K562 (cell line): ENCODE data around the gene WWC2. TPM values are rescaled to one million over a fixed set of nuclear protein-coding genes. Genes with fewer than 3 reads are reported as not detected.
A peak's percentile ranks its signal among the peaks of the same experiment; 100 is the strongest.

ENCODE experiments used
- ASH1L ChIP-seq: fragments of 450-650 bp; IDR thresholded peaks from 2 replicates; pipeline ENCODE4 v1.6.1; 2018; ENCODE audit warnings: borderline replicate concordance, mild to moderate bottlenecking, low read depth; ENCODE audit not compliant: partially characterized antibody
- CBFB ChIP-seq: sonication (generic); formaldehyde crosslinking; IDR thresholded peaks from 2 replicates; pipeline ENCODE4 v1.4.0; 2020; ENCODE audit warnings: mild to moderate bottlenecking, missing genetic modification reagents
- EP400 ChIP-seq: fragments of 450-650 bp; IDR thresholded peaks from 2 replicates; pipeline ENCODE4 v1.6.1; 2017; ENCODE audit warnings: antibody characterized with exemption, mild to moderate bottlenecking, moderate library complexity
- ETV6 ChIP-seq, 3 experiments: fragments of 150-350 bp in 1 of 3; sonication (generic) in 1 of 3; formaldehyde crosslinking in 1 of 3; IDR thresholded peaks; 2 replicates each; pipeline versions ENCODE4 v1.6.1 to v1.8.0; 2014 to 2022; ENCODE audit warnings: borderline replicate concordance in 2 of 3, low read depth in 2 of 3, antibody characterized with exemption in 1 of 3, low read length in 1 of 3, mild to moderate bottlenecking in 1 of 3, missing genetic modification reagents in 1 of 3
- TAF9B ChIP-seq: fragments of 450-650 bp; IDR thresholded peaks from 2 replicates; pipeline ENCODE4 v1.6.1; 2018; ENCODE audit warnings: mild to moderate bottlenecking; ENCODE audit not compliant: partially characterized antibody
- polyA plus RNA-seq, 8 experiments: library from polyadenylated mRNA; depleted of rRNA in 4 of 8; stranded (reverse) in 5 of 8; unstranded in 3 of 8; fragments of >200 nt; fragmentation: Nextera tagmentation in 2 of 8; fragmentation: Illumina TruSeq in 1 of 8; extraction: Ambion mirVana in 2 of 8; extraction: Trizol in 1 of 8; gene quantifications; 2 replicates each; pipeline versions ENCODE4 v1.2.1 to v1.2.3, GENCODE V29; 2011 to 2014; ENCODE audit warnings: inconsistent platforms in 1 of 8, missing spikeins in 1 of 8
- total RNA-seq, 7 experiments: library from RNA; depleted of rRNA in 6 of 7; stranded (reverse); fragments of >200 nt in 6 of 7; fragmentation: Illumina TruSeq in 2 of 7; extraction: Trizol in 2 of 7; gene quantifications; 2 replicates each; pipeline versions ENCODE4 v1.2.1 to v1.2.3, GENCODE V29; 2011 to 2021; ENCODE audit warnings: low replicate concordance in 1 of 7
- TF ChIP-seq, protein P1 (sequence below): fragments of 450-650 bp; IDR thresholded peaks from 2 replicates; pipeline ENCODE4 v1.6.1; 2016; ENCODE audit warnings: low read depth
- TF ChIP-seq, protein P2 (sequence below): fragments of 250-450 bp; sonication (Bioruptor Pico); IDR thresholded peaks from 2 replicates; pipeline ENCODE4 v1.4.0; 2020; ENCODE audit warnings: mild to moderate bottlenecking
- TF ChIP-seq, protein P3 (sequence below): sonication (generic); formaldehyde crosslinking; IDR thresholded peaks from 2 replicates; pipeline ENCODE4 v1.8.1; 2023; ENCODE audit warnings: missing genetic modification reagents, mild to moderate bottlenecking, borderline replicate concordance

WWC2 gene
- total and polyA plus RNA-seq, 9 of the 15 experiments (the other 6 are each of a cell fraction or from before 2014, with no cell fraction given): 3.7 to 39.4 (median 19.6) TPM

DNA sequence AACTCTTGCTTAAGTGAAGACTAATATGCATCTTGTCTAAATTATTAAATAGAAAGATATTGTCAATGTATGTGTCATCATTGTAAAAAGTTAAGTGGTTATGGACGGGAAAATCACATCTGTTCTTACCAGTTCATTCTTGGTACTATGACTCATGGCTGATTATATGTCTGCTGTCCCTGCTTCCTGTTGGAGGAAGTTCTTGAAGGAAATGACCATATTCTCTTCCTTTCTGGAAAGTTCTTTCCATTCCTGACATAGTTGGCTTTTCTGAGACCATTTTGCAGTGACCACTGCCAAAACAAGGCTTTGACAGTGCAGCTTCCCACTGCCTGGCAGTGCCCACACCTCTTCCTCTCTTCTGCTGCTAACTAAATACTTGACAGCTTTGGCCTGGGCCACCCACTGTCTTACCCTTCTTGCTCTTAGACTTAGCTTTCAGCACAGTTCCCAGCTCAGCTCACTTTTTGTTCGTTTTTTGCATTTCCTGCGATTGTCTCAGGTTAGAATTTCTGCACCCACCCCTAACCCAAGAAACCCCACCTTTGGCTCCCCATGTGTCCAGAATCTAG lies 236.4 kb downstream of the WWC2 start (continued):
- TF ChIP-seq, protein P1, sequence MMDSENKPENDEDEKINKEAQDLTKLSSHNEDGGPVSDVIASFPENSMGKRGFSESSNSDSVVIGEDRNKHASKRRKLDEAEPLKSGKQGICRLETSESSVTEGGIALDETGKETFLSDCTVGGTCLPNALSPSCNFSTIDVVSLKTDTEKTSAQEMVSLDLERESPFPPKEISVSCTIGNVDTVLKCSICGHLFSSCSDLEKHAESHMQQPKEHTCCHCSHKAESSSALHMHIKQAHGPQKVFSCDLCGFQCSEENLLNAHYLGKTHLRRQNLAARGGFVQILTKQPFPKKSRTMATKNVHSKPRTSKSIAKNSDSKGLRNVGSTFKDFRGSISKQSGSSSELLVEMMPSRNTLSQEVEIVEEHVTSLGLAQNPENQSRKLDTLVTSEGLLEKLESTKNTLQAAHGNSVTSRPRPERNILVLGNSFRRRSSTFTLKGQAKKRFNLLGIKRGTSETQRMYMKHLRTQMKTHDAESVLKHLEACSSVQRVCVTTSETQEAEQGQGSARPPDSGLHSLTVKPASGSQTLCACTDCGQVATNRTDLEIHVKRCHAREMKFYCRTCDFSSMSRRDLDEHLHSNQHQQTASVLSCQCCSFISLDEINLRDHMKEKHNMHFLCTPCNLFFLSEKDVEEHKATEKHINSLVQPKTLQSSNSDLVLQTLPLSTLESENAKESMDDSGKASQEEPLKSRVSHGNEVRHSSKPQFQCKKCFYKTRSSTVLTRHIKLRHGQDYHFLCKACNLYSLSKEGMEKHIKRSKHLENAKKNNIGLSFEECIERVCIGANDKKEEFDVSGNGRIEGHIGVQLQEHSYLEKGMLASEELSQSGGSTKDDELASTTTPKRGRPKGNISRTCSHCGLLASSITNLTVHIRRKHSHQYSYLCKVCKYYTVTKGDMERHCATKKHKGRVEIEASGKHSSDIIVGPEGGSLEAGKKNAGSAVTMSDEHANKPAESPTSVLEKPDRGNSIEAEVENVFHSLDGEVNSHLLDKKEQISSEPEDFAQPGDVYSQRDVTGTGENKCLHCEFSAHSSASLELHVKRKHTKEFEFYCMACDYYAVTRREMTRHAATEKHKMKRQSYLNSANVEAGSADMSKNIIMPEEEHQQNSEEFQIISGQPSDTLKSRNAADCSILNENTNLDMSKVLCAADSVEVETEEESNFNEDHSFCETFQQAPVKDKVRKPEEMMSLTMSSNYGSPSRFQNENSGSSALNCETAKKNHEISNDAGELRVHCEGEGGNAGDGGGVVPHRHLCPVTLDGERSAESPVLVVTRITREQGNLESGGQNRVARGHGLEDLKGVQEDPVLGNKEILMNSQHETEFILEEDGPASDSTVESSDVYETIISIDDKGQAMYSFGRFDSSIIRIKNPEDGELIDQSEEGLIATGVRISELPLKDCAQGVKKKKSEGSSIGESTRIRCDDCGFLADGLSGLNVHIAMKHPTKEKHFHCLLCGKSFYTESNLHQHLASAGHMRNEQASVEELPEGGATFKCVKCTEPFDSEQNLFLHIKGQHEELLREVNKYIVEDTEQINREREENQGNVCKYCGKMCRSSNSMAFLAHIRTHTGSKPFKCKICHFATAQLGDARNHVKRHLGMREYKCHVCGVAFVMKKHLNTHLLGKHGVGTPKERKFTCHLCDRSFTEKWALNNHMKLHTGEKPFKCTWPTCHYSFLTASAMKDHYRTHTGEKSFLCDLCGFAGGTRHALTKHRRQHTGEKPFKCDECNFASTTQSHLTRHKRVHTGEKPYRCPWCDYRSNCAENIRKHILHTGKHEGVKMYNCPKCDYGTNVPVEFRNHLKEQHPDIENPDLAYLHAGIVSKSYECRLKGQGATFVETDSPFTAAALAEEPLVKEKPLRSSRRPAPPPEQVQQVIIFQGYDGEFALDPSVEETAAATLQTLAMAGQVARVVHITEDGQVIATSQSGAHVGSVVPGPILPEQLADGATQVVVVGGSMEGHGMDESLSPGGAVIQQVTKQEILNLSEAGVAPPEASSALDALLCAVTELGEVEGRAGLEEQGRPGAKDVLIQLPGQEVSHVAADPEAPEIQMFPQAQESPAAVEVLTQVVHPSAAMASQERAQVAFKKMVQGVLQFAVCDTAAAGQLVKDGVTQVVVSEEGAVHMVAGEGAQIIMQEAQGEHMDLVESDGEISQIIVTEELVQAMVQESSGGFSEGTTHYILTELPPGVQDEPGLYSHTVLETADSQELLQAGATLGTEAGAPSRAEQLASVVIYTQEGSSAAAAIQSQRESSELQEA: no peak
- TF ChIP-seq ASH1L: no peak
- no peak for TF ChIP-seq CBFB (CRISPR knock-in tag)
- TF ChIP-seq TAF9B: no peak
- TF ChIP-seq EP400: peak; percentile 4; the same call in 1 of the 2 replicates
- TF ChIP-seq, protein P2, sequence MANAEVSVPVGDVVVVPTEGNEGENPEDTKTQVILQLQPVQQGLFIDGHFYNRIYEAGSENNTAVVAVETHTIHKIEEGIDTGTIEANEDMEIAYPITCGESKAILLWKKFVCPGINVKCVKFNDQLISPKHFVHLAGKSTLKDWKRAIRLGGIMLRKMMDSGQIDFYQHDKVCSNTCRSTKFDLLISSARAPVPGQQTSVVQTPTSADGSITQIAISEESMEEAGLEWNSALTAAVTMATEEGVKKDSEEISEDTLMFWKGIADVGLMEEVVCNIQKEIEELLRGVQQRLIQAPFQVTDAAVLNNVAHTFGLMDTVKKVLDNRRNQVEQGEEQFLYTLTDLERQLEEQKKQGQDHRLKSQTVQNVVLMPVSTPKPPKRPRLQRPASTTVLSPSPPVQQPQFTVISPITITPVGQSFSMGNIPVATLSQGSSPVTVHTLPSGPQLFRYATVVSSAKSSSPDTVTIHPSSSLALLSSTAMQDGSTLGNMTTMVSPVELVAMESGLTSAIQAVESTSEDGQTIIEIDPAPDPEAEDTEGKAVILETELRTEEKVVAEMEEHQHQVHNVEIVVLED (CRISPR knock-in tag): no peak
- TF ChIP-seq, protein P3, sequence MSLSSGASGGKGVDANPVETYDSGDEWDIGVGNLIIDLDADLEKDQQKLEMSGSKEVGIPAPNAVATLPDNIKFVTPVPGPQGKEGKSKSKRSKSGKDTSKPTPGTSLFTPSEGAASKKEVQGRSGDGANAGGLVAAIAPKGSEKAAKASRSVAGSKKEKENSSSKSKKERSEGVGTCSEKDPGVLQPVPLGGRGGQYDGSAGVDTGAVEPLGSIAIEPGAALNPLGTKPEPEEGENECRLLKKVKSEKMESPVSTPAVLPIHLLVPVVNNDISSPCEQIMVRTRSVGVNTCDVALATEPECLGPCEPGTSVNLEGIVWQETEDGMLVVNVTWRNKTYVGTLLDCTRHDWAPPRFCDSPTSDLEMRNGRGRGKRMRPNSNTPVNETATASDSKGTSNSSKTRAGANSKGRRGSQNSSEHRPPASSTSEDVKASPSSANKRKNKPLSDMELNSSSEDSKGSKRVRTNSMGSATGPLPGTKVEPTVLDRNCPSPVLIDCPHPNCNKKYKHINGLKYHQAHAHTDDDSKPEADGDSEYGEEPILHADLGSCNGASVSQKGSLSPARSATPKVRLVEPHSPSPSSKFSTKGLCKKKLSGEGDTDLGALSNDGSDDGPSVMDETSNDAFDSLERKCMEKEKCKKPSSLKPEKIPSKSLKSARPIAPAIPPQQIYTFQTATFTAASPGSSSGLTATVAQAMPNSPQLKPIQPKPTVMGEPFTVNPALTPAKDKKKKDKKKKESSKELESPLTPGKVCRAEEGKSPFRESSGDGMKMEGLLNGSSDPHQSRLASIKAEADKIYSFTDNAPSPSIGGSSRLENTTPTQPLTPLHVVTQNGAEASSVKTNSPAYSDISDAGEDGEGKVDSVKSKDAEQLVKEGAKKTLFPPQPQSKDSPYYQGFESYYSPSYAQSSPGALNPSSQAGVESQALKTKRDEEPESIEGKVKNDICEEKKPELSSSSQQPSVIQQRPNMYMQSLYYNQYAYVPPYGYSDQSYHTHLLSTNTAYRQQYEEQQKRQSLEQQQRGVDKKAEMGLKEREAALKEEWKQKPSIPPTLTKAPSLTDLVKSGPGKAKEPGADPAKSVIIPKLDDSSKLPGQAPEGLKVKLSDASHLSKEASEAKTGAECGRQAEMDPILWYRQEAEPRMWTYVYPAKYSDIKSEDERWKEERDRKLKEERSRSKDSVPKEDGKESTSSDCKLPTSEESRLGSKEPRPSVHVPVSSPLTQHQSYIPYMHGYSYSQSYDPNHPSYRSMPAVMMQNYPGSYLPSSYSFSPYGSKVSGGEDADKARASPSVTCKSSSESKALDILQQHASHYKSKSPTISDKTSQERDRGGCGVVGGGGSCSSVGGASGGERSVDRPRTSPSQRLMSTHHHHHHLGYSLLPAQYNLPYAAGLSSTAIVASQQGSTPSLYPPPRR (CRISPR knock-in tag): no peak
- peak; percentile 75 to 91; a peak in 3 of 4 replicates for TF ChIP-seq ETV6 (IDR thresholded peaks at IDR 0.05; ENCODE audit: borderline replicate concordance in 1 of 2, low read depth in 2 of 2, low read length in 1 of 2)
- TF ChIP-seq ETV6 (CRISPR knock-in tag; IDR thresholded peaks at IDR 0.05; ENCODE audit: borderline replicate concordance): no peak
